Hindlimb muscle (tissue), 1 donor: ENCODE results near the gene MRPL41. TPM values are rescaled to one million over a fixed set of nuclear protein-coding genes. Genes with fewer than 3 reads are reported as not detected.
"Not testable (repeated sequence)": the region's sequence is repeated elsewhere in the genome, so short reads cannot be mapped to it uniquely, and the experiment has no call there.

Experiments
- DNase-seq: peaks from one replicate; pipeline ENCODE4 v3.0.0-alpha.2; 2013
- polyA plus RNA-seq: library from polyadenylated mRNA; unstranded; fragments of 120-200 nt; gene quantifications from one replicate; pipeline ENCODE4 v1.2.1, GENCODE V29; 2013; ENCODE audit not compliant: insufficient read length

Gene MRPL41
- polyA plus RNA-seq, 1 donor = 34.2 TPM

GRCh38 chr9:137522746-137523455 lies 28.8 kb upstream of the MRPL41 start:
- no peak for DNase-seq

GRCh38 chr9:137524161-137524980 lies 27.3 kb upstream of the MRPL41 start:
- DNase-seq = no peak

- DNase-seq = no peak
Observed at GRCh38 chr9:137524981-137525317, 26.7 kb upstream of the MRPL41 start.

GRCh38 chr9:137530331-137530730 lies 21.3 kb upstream of the MRPL41 start:
- no peak for DNase-seq

- no peak for DNase-seq
Observed at GRCh38 chr9:137531099-137531765, 20.4 kb upstream of the MRPL41 start.

- not testable (repeated sequence) for DNase-seq
Observed at GRCh38 chr9:137532891-137533468, 18.7 kb upstream of the MRPL41 start.

GRCh38 chr9:137534256-137535119 lies 17.2 kb upstream of the MRPL41 start:
- DNase-seq = peak; percentile 53

GRCh38 chr9:137535120-137535428 lies 16.6 kb upstream of the MRPL41 start:
- DNase-seq = no peak

GRCh38 chr9:137536594-137537131 lies 15.0 kb upstream of the MRPL41 start:
- DNase-seq = not testable (repeated sequence)

GRCh38 chr9:137538058-137538457 lies 13.6 kb upstream of the MRPL41 start:
- no peak for DNase-seq

- DNase-seq = no peak
Observed at GRCh38 chr9:137540536-137540935, 11.1 kb upstream of the MRPL41 start.

GRCh38 chr9:137542486-137542885 lies 9.2 kb upstream of the MRPL41 start:
- no peak for DNase-seq

GRCh38 chr9:137543237-137543963 lies 8.3 kb upstream of the MRPL41 start:
- DNase-seq = no peak

- DNase-seq = no peak
Observed at GRCh38 chr9:137544176-137544760, 7.4 kb upstream of the MRPL41 start.

GRCh38 chr9:137545123-137545522 lies 6.6 kb upstream of the MRPL41 start:
- no peak for DNase-seq

- DNase-seq = no peak
Observed at GRCh38 chr9:137547687-137548543, 3.8 kb upstream of the MRPL41 start.

GRCh38 chr9:137550231-137550621 lies 1.5 kb upstream of the MRPL41 start, which contains the start of gene PNPLA7:
Gene PNPLA7, minus strand, starts transcription at chr9:137550402. Its CDS starts 205 bp downstream, at chr9:137550197.
- DNase-seq = peak; percentile 88

- not testable (repeated sequence) for DNase-seq
Observed at GRCh38 chr9:137550958-137551263, 768 bp upstream of the MRPL41 start.

GRCh38 chr9:137552022-137552768 lies 516 bp downstream of the MRPL41 start:
- no peak for DNase-seq
